Stimulated activated CD8-positive, alpha-beta memory T cell treated with anti-CD3 and anti-CD28 coated beads, Interleukin-2, amount 100 ng/mL, for 48 hours (primary cell): ENCODE data around the gene KIF16B.

Source experiments
- DNase-seq, 2 donors: peaks; one replicate each; pipeline ENCODE4 v3.0.0-alpha.2; 2020; ENCODE audit warnings: low read depth in 2 of 2

Gene KIF16B

GRCh38 chr20:16352321-16352720 lies 220.9 kb downstream of the KIF16B start:
- DNase-seq = no peak

- DNase-seq = no peak
Measured at GRCh38 chr20:16351415-16351814, 221.8 kb downstream of the KIF16B start.

- DNase-seq = no peak
Measured at GRCh38 chr20:16350465-16350864, 222.8 kb downstream of the KIF16B start.

GRCh38 chr20:16349523-16350260 lies 223.6 kb downstream of the KIF16B start:
- no peak for DNase-seq

- DNase-seq = no peak
Measured at GRCh38 chr20:16346956-16347355, 226.3 kb downstream of the KIF16B start.

- no peak for DNase-seq
Measured at GRCh38 chr20:16337707-16338106, 235.5 kb downstream of the KIF16B start.

GRCh38 chr20:16327606-16328005 lies 245.6 kb downstream of the KIF16B start:
- DNase-seq = no peak

- no peak for DNase-seq
Measured at GRCh38 chr20:16321291-16321690, 252.0 kb downstream of the KIF16B start.

GRCh38 chr20:16317445-16318362 lies 255.5 kb downstream of the KIF16B start:
- DNase-seq = no peak

- DNase-seq = no peak
Measured at GRCh38 chr20:16316513-16316912, 256.7 kb downstream of the KIF16B start.

- no peak for DNase-seq
Measured at GRCh38 chr20:16314748-16315159, 258.5 kb downstream of the KIF16B start.

- no peak for DNase-seq
Measured at GRCh38 chr20:16314320-16314719, 258.9 kb downstream of the KIF16B start.

GRCh38 chr20:16313917-16314316 lies 259.3 kb downstream of the KIF16B start:
- no peak for DNase-seq

GRCh38 chr20:16312998-16313397 lies 260.2 kb downstream of the KIF16B start:
- DNase-seq = no peak

GRCh38 chr20:16311756-16312155 lies 261.5 kb downstream of the KIF16B start:
- no peak for DNase-seq

GRCh38 chr20:16308754-16309153 lies 264.5 kb downstream of the KIF16B start:
- DNase-seq = no peak

GRCh38 chr20:16302818-16303217 lies 270.4 kb downstream of the KIF16B start:
- no peak for DNase-seq

- no peak for DNase-seq
Measured at GRCh38 chr20:16301986-16302385, 271.3 kb downstream of the KIF16B start.

- DNase-seq = no peak
Measured at GRCh38 chr20:16299897-16300296, 273.4 kb downstream of the KIF16B start.

GRCh38 chr20:16296931-16297330 lies 276.3 kb downstream of the KIF16B start:
- no peak for DNase-seq

- DNase-seq = no peak
Measured at GRCh38 chr20:16295534-16295933, 277.7 kb downstream of the KIF16B start.

- DNase-seq = no peak
Measured at GRCh38 chr20:16293590-16293989, 279.7 kb downstream of the KIF16B start.
